Measurements from ENCODE around the gene ADGRL1.

Gene ADGRL1

GRCh38 chr19:14152713-14153112 is 53.3 kb downstream of the ADGRL1 start:
- in situ Hi-C loops (cut with HindIII; ENCODE audit: low sequenced_read_pairs): no loop called here
- H3K4me3 ChIP-seq (ENCODE audit: low read depth, low read length): no peak overlapping the region
- no peak for TF ChIP-seq CTCF (IDR thresholded peaks at IDR 0.05; ENCODE audit: low read depth, low read length)
- no peak for DNase-seq (ENCODE audit: low read depth, low spot score)

- in situ Hi-C loops (cut with HindIII; ENCODE audit: low sequenced_read_pairs): no loop called here
Observed at GRCh38 chr19:14150770-14151661, 55.0 kb downstream of the ADGRL1 start.

GRCh38 chr19:14150041-14150769 is 55.8 kb downstream of the ADGRL1 start:
- no peak overlapping the region for H3K4me3 ChIP-seq (ENCODE audit: low read depth, low read length)
- in situ Hi-C loops (cut with HindIII; ENCODE audit: low sequenced_read_pairs): no loop called here
- no peak for TF ChIP-seq CTCF (IDR thresholded peaks at IDR 0.05; ENCODE audit: low read depth, low read length)
- no peak for DNase-seq (ENCODE audit: low read depth, low spot score)

More at GRCh38 chr19:14150770-14151661, 55.0 kb downstream of the ADGRL1 start:
- H3K4me3 ChIP-seq (ENCODE audit: low read depth, low read length): no peak overlapping the region
- no peak for DNase-seq (ENCODE audit: low read depth, low spot score)
- TF ChIP-seq CTCF (IDR thresholded peaks at IDR 0.05; ENCODE audit: low read depth, low read length): no peak

DNA sequence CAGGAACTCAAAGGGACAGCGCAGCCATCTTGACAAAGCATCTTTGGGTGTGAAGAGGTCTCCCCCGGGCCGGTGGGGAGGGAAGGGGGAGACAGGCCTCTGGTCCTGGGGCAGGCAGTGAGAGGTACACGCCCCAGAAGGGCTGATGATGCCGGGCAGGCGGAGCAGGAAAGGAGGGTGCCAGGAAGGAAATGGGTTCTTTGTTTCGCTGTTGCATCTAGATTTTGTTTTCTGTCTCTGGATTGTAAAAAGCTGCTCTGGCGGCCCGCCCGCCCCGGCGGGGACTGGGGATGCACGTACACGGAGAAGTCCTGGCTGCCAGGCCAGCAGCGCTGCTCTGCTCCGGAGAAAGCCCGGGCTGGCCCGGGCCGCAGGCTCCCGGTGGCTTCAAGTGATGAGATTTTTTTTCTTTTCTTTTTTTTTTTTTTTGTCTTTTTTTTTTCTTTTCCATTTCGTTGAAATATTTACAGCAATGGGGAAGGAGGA is 56.4 kb downstream of the ADGRL1 start:
- no peak for TF ChIP-seq CTCF (IDR thresholded peaks at IDR 0.05; ENCODE audit: low read depth, low read length)
- in situ Hi-C loops (cut with HindIII; ENCODE audit: low sequenced_read_pairs): no loop called here
- H3K4me3 ChIP-seq (ENCODE audit: low read depth, low read length): no peak overlapping the region
- DNase-seq (ENCODE audit: low read depth, low spot score): peak; percentile 19

DNA sequence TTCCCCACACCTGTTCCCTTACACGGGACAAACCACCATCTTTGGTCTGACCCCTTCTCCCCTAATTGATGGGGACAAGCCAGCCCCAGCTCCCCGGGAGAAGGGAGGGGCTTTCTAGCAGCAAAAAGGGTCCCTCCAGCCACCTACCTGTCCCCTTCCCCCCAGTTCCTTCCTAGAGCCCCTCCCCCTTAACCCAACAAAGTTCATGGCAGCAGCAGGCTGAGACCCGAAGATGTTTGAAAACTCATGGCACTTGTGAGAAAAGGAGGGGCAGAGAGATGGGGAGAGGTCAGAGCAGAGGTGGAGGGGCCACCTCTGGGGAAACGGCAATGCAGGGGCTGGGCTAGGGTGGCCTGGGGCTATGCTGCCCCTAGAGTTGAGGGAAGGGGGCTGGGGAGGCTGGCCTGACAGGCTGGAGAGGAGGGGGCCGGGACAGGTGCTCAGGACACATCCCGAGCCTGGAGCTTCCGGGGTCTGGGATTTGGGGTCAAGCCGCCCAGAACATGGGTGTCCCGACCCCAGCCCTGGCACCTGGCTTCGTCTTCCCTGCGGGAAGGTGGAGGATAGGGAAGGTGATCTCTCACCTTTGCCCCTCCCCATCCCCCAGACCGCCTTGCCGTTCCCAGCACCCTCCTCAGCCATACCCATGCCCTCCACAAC is 57.1 kb downstream of the ADGRL1 start:
- no peak overlapping the region for H3K4me3 ChIP-seq (ENCODE audit: low read depth, low read length)
- in situ Hi-C loops (cut with HindIII; ENCODE audit: low sequenced_read_pairs): no loop called here
- TF ChIP-seq CTCF (IDR thresholded peaks at IDR 0.05; ENCODE audit: low read depth, low read length): no peak
- DNase-seq (ENCODE audit: low read depth, low spot score): no peak
